Measurements from ENCODE around the gene TP73. TPM values are rescaled to one million over a fixed set of nuclear protein-coding genes. Genes with fewer than 3 reads are reported as not detected.

TP73 gene
- total and polyA plus RNA-seq, 8 donors = 1.6 to 2.7 (median 2.0) TPM

- intact Hi-C loops (cut with DNase I) = no loop called here
- Histone ChIP-seq H3K27ac (no peak overlapping the region), H3K9me3 (no peaks in the 10 kb centered on the region), H3K4me1 (peaks cover 0 to 25% of the 10 kb centered on the region in 2 donors), H3K27me3 (peaks cover 0 to 12% of the 10 kb centered on the region in 2 donors), H3K36me3 (no peaks in the 10 kb centered on the region), H3K4me3 (no peak overlapping the region)
- TF ChIP-seq, protein P1, sequence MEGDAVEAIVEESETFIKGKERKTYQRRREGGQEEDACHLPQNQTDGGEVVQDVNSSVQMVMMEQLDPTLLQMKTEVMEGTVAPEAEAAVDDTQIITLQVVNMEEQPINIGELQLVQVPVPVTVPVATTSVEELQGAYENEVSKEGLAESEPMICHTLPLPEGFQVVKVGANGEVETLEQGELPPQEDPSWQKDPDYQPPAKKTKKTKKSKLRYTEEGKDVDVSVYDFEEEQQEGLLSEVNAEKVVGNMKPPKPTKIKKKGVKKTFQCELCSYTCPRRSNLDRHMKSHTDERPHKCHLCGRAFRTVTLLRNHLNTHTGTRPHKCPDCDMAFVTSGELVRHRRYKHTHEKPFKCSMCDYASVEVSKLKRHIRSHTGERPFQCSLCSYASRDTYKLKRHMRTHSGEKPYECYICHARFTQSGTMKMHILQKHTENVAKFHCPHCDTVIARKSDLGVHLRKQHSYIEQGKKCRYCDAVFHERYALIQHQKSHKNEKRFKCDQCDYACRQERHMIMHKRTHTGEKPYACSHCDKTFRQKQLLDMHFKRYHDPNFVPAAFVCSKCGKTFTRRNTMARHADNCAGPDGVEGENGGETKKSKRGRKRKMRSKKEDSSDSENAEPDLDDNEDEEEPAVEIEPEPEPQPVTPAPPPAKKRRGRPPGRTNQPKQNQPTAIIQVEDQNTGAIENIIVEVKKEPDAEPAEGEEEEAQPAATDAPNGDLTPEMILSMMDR (IDR thresholded peaks at IDR 0.05) = no peak
- DNase-seq (no peak), ATAC-seq (no peak)
These were observed 47.1 kb upstream of the TP73 start for GRCh38 chr1:3604997-3605823.

DNA sequence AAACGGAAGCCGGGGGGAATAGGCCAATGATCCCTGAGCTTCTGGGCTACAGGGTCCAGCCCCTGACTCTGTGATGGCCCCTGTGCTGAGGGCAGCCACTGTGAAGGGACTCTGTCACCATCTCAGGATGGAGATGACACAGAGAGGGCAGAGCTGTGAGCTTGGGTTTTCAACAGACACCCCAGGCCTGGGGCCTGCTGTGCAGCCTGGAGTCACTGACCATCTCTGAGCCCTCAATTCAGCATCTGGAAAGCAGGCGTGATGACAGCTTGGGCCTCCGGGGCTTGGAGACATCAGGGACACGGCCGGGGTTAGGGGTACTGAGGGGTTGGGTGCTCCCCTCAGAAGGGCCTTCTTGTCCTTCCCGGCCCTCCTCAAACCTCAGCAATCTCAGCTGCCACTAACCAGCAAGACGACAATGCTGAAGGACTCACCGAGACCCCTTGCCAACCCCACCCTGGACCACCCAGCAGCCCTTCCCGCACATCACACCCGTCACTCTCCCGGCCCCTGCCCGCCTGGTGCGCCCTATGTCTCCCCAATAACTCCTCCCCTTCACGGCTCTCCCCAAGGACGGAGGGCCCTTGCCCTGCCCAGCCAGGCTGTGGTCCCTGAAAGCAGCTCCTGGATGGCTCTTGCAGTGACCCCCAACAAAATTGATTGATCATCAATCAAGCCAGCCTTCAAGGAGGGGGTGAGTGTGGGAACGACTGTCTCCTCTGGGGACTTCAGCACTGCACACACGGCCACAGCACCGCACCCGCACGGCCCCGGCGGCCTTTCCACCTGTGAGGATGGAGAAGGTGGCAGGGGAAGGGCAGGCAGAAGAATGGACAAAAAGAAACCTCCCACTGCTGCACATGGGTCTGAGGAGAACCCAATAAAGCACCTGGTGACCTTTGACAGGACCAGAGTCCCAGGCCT is 45.3 kb upstream of the TP73 start:
- no peaks in the 10 kb centered on the region for H3K9me3 ChIP-seq
- ATAC-seq (no peak), DNase-seq (no peak)
- TF ChIP-seq, protein P1 (IDR thresholded peaks at IDR 0.05) = no peak
- peaks cover 12 to 42% of the 10 kb centered on the region in 2 donors for H3K4me1 ChIP-seq
- intact Hi-C loops (cut with DNase I) = no loop called here
- H3K27ac ChIP-seq = no peak overlapping the region
- H3K36me3 ChIP-seq = no peaks in the 10 kb centered on the region
- peaks cover 0 to 30% of the 10 kb centered on the region in 2 donors for H3K27me3 ChIP-seq
- no peak overlapping the region for H3K4me3 ChIP-seq

GRCh38 chr1:3607703-3608065 is 44.6 kb upstream of the TP73 start:
- H3K36me3 ChIP-seq = no peaks in the 10 kb centered on the region
- no peak overlapping the region for H3K4me3 ChIP-seq
- intact Hi-C loops (cut with DNase I) = no loop called here
- peaks cover 17 to 43% of the 10 kb centered on the region in 2 donors for H3K4me1 ChIP-seq
- H3K27me3 ChIP-seq = peaks cover 0 to 37% of the 10 kb centered on the region in 2 donors
- no peak for ATAC-seq
- TF ChIP-seq, protein P1 (IDR thresholded peaks at IDR 0.05) = no peak
- no peak for DNase-seq
- H3K27ac ChIP-seq = no peak overlapping the region
- no peaks in the 10 kb centered on the region for H3K9me3 ChIP-seq

GRCh38 chr1:3608154-3608553 is 44.2 kb upstream of the TP73 start:
- peaks cover 0 to 38% of the 10 kb centered on the region in 2 donors for H3K27me3 ChIP-seq
- H3K4me3 ChIP-seq = no peak overlapping the region
- H3K4me1 ChIP-seq = peaks cover 21 to 43% of the 10 kb centered on the region in 2 donors
- TF ChIP-seq, protein P1 (IDR thresholded peaks at IDR 0.05) = no peak
- ATAC-seq (no peak), DNase-seq (no peak)
- H3K36me3 ChIP-seq = no peaks in the 10 kb centered on the region
- no peak overlapping the region for H3K27ac ChIP-seq
- intact Hi-C loops (cut with DNase I) = no loop called here
- H3K9me3 ChIP-seq = no peaks in the 10 kb centered on the region
